A549 (cell line): ENCODE data around the gene PCDH8.

Experiments
- POLR2A ChIP-seq: IDR thresholded peaks from 2 replicates; pipeline ENCODE4 v1.6.1; 2012; ENCODE audit warnings: mild to moderate bottlenecking, low read length
- TP53 ChIP-seq: fragments of 250-450 bp; sonication (Bioruptor Pico); IDR thresholded peaks from 2 replicates; pipeline ENCODE4 v1.5.0; 2021; ENCODE audit warnings: mild to moderate bottlenecking, moderate library complexity
- TF ChIP-seq, protein P1 (sequence below): fragments of >200 bp; sonication (Bioruptor Twin); formaldehyde crosslinking; IDR thresholded peaks from 3 replicates; pipeline ENCODE4 v1.5.1; 2016

- TF ChIP-seq TP53 (CRISPR knock-in tag) (no peak), POLR2A (no peak)
- TF ChIP-seq, protein P1, sequence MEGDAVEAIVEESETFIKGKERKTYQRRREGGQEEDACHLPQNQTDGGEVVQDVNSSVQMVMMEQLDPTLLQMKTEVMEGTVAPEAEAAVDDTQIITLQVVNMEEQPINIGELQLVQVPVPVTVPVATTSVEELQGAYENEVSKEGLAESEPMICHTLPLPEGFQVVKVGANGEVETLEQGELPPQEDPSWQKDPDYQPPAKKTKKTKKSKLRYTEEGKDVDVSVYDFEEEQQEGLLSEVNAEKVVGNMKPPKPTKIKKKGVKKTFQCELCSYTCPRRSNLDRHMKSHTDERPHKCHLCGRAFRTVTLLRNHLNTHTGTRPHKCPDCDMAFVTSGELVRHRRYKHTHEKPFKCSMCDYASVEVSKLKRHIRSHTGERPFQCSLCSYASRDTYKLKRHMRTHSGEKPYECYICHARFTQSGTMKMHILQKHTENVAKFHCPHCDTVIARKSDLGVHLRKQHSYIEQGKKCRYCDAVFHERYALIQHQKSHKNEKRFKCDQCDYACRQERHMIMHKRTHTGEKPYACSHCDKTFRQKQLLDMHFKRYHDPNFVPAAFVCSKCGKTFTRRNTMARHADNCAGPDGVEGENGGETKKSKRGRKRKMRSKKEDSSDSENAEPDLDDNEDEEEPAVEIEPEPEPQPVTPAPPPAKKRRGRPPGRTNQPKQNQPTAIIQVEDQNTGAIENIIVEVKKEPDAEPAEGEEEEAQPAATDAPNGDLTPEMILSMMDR, result no peak
Measured at GRCh38 chr13:52837850-52838249, 10.6 kb downstream of the PCDH8 start.
